Measurements from ENCODE around the gene SPTBN4.
"Not testable (repeated sequence)": the region's sequence is repeated elsewhere in the genome, so short reads cannot be mapped to it uniquely, and the experiment has no call there.

SPTBN4 gene

GRCh38 chr19:40521900-40522299 is 55.1 kb downstream of the SPTBN4 start:
- not testable (repeated sequence) for H3K9me3 ChIP-seq (ENCODE audit: control insufficient read depth, insufficient read depth, low read depth, low read length); H3K27ac ChIP-seq (ENCODE audit: extremely low read depth, low read depth, low read length); H3K36me3 ChIP-seq (ENCODE audit: control insufficient read depth in 2 of 2, insufficient read depth in 1 of 2, low read length in 2 of 2); H3K4me1 ChIP-seq (ENCODE audit: control insufficient read depth, insufficient read depth, low read length); H3K4me3 ChIP-seq (ENCODE audit: low read depth, low read length)
- POLR2A ChIA-PET, result interaction anchor here (0.7 kb wide), 1 partner anchor 216 kb away, joined by 5 read pairs; no protein-coding TSS in a partner anchor
- CTCF ChIA-PET, result interaction anchor here (0.6 to 2.1 kb wide), 27 partner anchors 8 to 1434 kb away, joined by 3 to 23 read pairs (median 5); partner anchors contain the start of genes BLVRB and SERTAD1

GRCh38 chr19:40523322-40524047 is 56.7 kb downstream of the SPTBN4 start:
- H3K27ac ChIP-seq (ENCODE audit: extremely low read depth, low read depth, low read length), result peak overlapping the region; percentile 47; the same call in 1 of the 2 replicates
- CTCF ChIA-PET, result interaction anchor here (0.5 to 13.3 kb wide), 53 partner anchors 9 to 384 kb away, joined by 3 to 259 read pairs (median 4); partner anchors contain the start of genes BLVRB, C19orf47, ITPKC and PLD3
- POLR2A ChIA-PET, result interaction anchor here (0.6 to 1.3 kb wide), 9 partner anchors 58 to 227 kb away, joined by 3 to 7 read pairs (median 4); partner anchors contain the start of genes ACTMAP, BLVRB, SERTAD1 and SNRPA
- H3K36me3 ChIP-seq (ENCODE audit: control insufficient read depth in 2 of 2, insufficient read depth in 1 of 2, low read length in 2 of 2), result no peaks in the 10 kb centered on the region; a peak in 1 of 3 replicates
- no peak overlapping the region; the same call in 1 of the 2 replicates for H3K4me3 ChIP-seq (ENCODE audit: low read depth, low read length)
- no peaks in the 10 kb centered on the region for H3K9me3 ChIP-seq (ENCODE audit: control insufficient read depth, insufficient read depth, low read depth, low read length)
- peaks cover 9% of the 10 kb centered on the region for H3K4me1 ChIP-seq (ENCODE audit: control insufficient read depth, insufficient read depth, low read length)
- TF ChIP-seq ZFHX2 (tag by site-specific recombination; conservative IDR thresholded peaks at IDR 0.05) (0 out of 2 replicates have a peak, but pooled peaks have one; percentile 22), ZNF558 (tag by site-specific recombination; IDR thresholded peaks at IDR 0.05) (no peak), ZNF639 (tag by site-specific recombination; IDR thresholded peaks at IDR 0.05) (no peak), ZNF155 (tag by site-specific recombination; IDR thresholded peaks at IDR 0.05) (no peak), ZBTB49 (tag by site-specific recombination; IDR thresholded peaks at IDR 0.05; ENCODE audit: low read depth) (no peak), ZNF280C (tag by site-specific recombination; IDR thresholded peaks at IDR 0.05) (no peak), ZNF157 (tag by site-specific recombination; IDR thresholded peaks at IDR 0.05) (no peak), ZNF133 (tag by site-specific recombination; IDR thresholded peaks at IDR 0.05) (no peak), ZNF366 (tag by site-specific recombination; conservative IDR thresholded peaks at IDR 0.05) (peak; percentile 72), REST (tag by site-specific recombination; IDR thresholded peaks at IDR 0.05) (peak; percentile 25; the same call in 1 of the 2 replicates), ZNF660 (tag by site-specific recombination; IDR thresholded peaks at IDR 0.05) (peak; percentile 95), ZNF600 (tag by site-specific recombination; IDR thresholded peaks at IDR 0.05) (peak; percentile 97), PRDM1 (tag by site-specific recombination; IDR thresholded peaks at IDR 0.05) (peak; percentile 59), ZNF132 (tag by site-specific recombination; IDR thresholded peaks at IDR 0.05; ENCODE audit: borderline replicate concordance) (no peak), PATZ1 (tag by site-specific recombination; IDR thresholded peaks at IDR 0.05) (peak; percentile 80), ZNF580 (tag by site-specific recombination; IDR thresholded peaks at IDR 0.05) (peak; percentile 71), ZNF555 (tag by site-specific recombination; conservative IDR thresholded peaks at IDR 0.05) (no peak), ZNF514 (tag by site-specific recombination; IDR thresholded peaks at IDR 0.05) (no peak), ZBTB17 (tag by site-specific recombination; IDR thresholded peaks at IDR 0.05) (peak; percentile 94)

Data from HEK293 (cell line).